Lower lobe of right lung (tissue), 2 donors: ENCODE data around the gene DOCK4. TPM values are rescaled to one million over a fixed set of nuclear protein-coding genes. Genes with fewer than 3 reads are reported as not detected.
"Not testable (repeated sequence)": the region's sequence is repeated elsewhere in the genome, so short reads cannot be mapped to it uniquely, and the experiment has no call there.

Experiments used
- ATAC-seq, 2 donors: fragments of 200-7000 bp; cut with Tn5 transposase; one replicate each; pipeline ENCODE4 v1.9.1; 2020 to 2022; ENCODE audit warnings: mild to moderate bottlenecking in 2 of 2, moderate library complexity in 2 of 2
- DNase-seq: peaks from one replicate; pipeline ENCODE4 v3.0.0-alpha.2; 2020
- H3K27ac ChIP-seq: fragments of 200-600 bp; one replicate; pipeline ENCODE4 v1.8.0; 2022
- H3K27me3 ChIP-seq: fragments of 200-600 bp; one replicate; pipeline ENCODE4 v1.8.0; 2022; ENCODE audit warnings: low read depth
- H3K36me3 ChIP-seq: fragments of 200-600 bp; one replicate; pipeline ENCODE4 v1.8.0; 2022; ENCODE audit warnings: mild to moderate bottlenecking
- H3K4me1 ChIP-seq: fragments of 200-600 bp; one replicate; pipeline ENCODE4 v1.8.0; 2022
- H3K4me3 ChIP-seq: fragments of 200-600 bp; one replicate; pipeline ENCODE4 v1.8.0; 2022; ENCODE audit warnings: mild to moderate bottlenecking
- H3K9me3 ChIP-seq: fragments of 200-600 bp; one replicate; pipeline ENCODE4 v1.8.0; 2022
- CTCF ChIP-seq: fragments of 200-600 bp; IDR thresholded peaks from one replicate; pipeline ENCODE4 v1.8.0; 2022; ENCODE audit warnings: antibody characterized with exemption, mild to moderate bottlenecking
- intact Hi-C: fragments of 100-400 bp; cut with DNase I; formaldehyde crosslinking; loops from one replicate; pipeline ENCODE4 v1.11.0; 2022
- total RNA-seq: library from RNA; stranded (reverse); fragmentation: NEBNext Ultra II Directional; extraction: Animal tissue kit (Norgen Biotek cat#: 25700); gene quantifications from one replicate; pipeline ENCODE4 v1.2.1, GENCODE V29; 2021
- donor health status: DM: no; HTN: yes; CAD: no; lungs with severe emphysema.

Gene DOCK4
- total RNA-seq, 1 donor from 2014 or later = 78.5 TPM

DNA sequence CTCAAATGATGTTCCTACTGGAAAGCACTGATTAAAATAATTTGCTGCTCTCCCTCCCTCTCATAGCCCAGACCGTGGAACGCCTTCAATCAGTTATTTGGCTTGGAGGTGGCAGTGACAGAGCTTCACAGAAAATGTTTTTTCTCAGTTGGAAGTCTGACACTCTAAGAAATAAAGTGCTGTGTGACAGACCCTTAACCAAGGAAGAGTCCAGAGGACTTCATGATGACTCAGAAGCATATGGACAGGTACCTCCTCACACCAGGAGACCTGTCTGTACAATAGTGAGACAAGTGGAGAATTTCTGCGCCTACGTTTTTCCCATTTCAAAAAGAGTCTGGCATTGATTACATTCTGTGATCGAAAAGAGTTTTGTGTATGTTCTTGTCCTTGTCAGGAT is 295.5 kb downstream of the DOCK4 start:
- Histone ChIP-seq H3K27ac (no peak overlapping the region), H3K36me3 (peaks cover 55% of the 10 kb centered on the region), H3K4me3 (no peak overlapping the region), H3K9me3 (no peaks in the 10 kb centered on the region), H3K4me1 (peaks cover 5% of the 10 kb centered on the region), H3K27me3 (no peaks in the 10 kb centered on the region)
- ATAC-seq = no peak
- TF ChIP-seq CTCF = no peak
- intact Hi-C loops = no loop called here
- no peak for DNase-seq

DNA sequence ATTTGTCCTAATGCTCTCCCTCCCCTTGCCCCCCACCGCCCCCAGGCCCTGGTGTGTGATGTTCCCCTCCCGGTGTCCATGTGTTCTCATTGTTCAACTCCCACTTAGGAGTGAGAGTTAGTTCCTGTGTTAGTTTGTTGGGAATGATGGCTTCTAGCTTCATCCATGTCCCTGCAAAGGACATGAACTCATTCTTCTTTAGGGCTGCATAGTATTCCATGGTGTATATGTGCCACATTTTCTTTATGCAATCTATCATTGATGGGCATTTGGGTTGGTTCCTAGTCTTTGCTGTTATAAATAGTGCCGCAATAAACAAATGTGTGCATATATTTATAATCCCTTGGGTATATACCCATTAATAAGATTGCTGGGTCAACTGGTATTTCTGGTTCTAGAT is 297.5 kb downstream of the DOCK4 start:
- intact Hi-C loops, H3K4me1 ChIP-seq, H3K4me3 ChIP-seq, H3K9me3 ChIP-seq, ATAC-seq, H3K27me3 ChIP-seq, H3K27ac ChIP-seq, DNase-seq: not testable (repeated sequence)
- H3K36me3 ChIP-seq = peaks cover 37% of the 10 kb centered on the region

- no peak for DNase-seq
- H3K9me3 ChIP-seq = no peaks in the 10 kb centered on the region
- no peak for ATAC-seq
- H3K27me3 ChIP-seq = no peaks in the 10 kb centered on the region
- intact Hi-C loops = no loop called here
- no peak overlapping the region for H3K27ac ChIP-seq
- no peak for TF ChIP-seq CTCF
- H3K4me1 ChIP-seq = no peaks in the 10 kb centered on the region
- H3K36me3 ChIP-seq = peaks cover 52% of the 10 kb centered on the region
- no peak overlapping the region for H3K4me3 ChIP-seq
Measured at GRCh38 chr7:111903797-111904196, 302.4 kb downstream of the DOCK4 start.

GRCh38 chr7:111903016-111903415 is 303.2 kb downstream of the DOCK4 start:
- H3K27me3 ChIP-seq = no peaks in the 10 kb centered on the region
- H3K4me1 ChIP-seq = no peaks in the 10 kb centered on the region
- no peak for TF ChIP-seq CTCF
- no peak overlapping the region for H3K27ac ChIP-seq
- intact Hi-C loops = no loop called here
- no peak for ATAC-seq
- peaks cover 52% of the 10 kb centered on the region for H3K36me3 ChIP-seq
- DNase-seq = no peak
- no peaks in the 10 kb centered on the region for H3K9me3 ChIP-seq
- H3K4me3 ChIP-seq = no peak overlapping the region

- no peaks in the 10 kb centered on the region for H3K9me3 ChIP-seq
- peaks cover 49% of the 10 kb centered on the region for H3K36me3 ChIP-seq
- DNase-seq (no peak), ATAC-seq (no peak)
- intact Hi-C loops = no loop called here
- TF ChIP-seq CTCF = no peak
- no peak overlapping the region for H3K27ac ChIP-seq
- H3K4me1 ChIP-seq = no peaks in the 10 kb centered on the region
- H3K27me3 ChIP-seq = no peaks in the 10 kb centered on the region
- H3K4me3 ChIP-seq = no peak overlapping the region
Measured at GRCh38 chr7:111900283-111900682, 305.9 kb downstream of the DOCK4 start.

DNA sequence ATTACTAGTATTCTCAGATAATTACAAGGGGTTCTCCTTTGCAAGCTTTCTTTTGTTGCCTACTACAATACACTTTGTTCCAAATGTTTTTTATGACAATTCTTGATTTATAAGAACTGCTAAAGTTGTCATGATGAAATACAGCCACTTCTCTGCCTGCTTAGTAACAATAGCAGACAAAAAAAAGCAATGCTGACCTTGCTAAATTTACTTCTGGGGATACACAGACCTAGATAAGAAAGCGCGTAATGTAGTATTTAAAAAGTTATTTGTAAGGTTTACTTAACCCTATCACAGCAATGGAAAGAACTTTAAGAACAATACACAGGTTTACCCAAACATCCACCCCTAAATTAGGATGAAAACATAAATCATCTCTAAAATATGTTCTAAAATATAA is 311.1 kb downstream of the DOCK4 start:
- DNase-seq = no peak
- intact Hi-C loops = no loop called here
- Histone ChIP-seq H3K4me1 (no peaks in the 10 kb centered on the region), H3K9me3 (no peaks in the 10 kb centered on the region), H3K4me3 (no peak overlapping the region), H3K27ac (no peak overlapping the region), H3K27me3 (no peaks in the 10 kb centered on the region), H3K36me3 (peaks cover 70% of the 10 kb centered on the region)
- TF ChIP-seq CTCF = no peak
- no peak for ATAC-seq
